ENCODE measurements around the gene PROSER2. TPM values are rescaled to one million over a fixed set of nuclear protein-coding genes. Genes with fewer than 3 reads are reported as not detected.

Gene PROSER2
- total and polyA plus RNA-seq, 2 donors (not counting 3 experiments of a cell fraction or from before 2014, with no cell fraction given) = 5.9 to 22.6 TPM

DNA sequence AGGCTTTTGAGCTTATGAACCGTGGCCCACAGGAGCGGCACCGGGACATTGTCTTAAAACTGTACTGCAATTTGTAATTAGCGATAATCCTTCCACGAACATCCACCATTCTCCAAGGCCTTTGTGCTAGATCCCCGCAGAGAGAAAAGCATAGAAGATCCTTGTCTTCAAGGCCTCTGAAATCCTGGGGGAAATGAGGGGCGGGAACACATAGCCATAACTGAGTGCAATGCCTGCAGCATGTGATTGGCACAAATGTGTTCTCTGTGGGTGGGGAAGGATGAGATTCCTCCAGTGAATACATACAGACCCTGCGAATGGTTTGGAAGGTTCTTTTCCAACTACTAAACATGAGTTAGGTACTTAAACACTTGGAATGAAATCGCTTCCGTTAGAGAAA, 25.9 kb upstream of the PROSER2 start:
- POLR2A ChIA-PET = interaction anchor here (3.6 kb wide), 1 partner anchor 16 kb away, joined by 12 read pairs; no protein-coding TSS in a partner anchor
- no peak overlapping the region for H2AFZ ChIP-seq (ENCODE audit: low read depth, low read length)
- no peaks in the 10 kb centered on the region for H3K79me2 ChIP-seq (ENCODE audit: control insufficient read depth, insufficient read depth, low read length)
- no peak overlapping the region for H3K4me2 ChIP-seq (ENCODE audit: insufficient read depth, low read length)
- no peaks in the 10 kb centered on the region for H3K27me3 ChIP-seq (ENCODE audit: control insufficient read depth in 2 of 2, insufficient read depth in 2 of 2, low read length in 2 of 2)
- H3K4me3 ChIP-seq (replicated peaks in 1 of 3; ENCODE audit: insufficient read depth in 1 of 3, low read depth in 1 of 3, low read length in 3 of 3) = no peak overlapping the region
- no peaks in the 10 kb centered on the region for H3K9me1 ChIP-seq (replicated peaks; ENCODE audit: control insufficient read depth, extremely low read depth, insufficient read depth, low read length)
- TF ChIP-seq, protein P1, sequence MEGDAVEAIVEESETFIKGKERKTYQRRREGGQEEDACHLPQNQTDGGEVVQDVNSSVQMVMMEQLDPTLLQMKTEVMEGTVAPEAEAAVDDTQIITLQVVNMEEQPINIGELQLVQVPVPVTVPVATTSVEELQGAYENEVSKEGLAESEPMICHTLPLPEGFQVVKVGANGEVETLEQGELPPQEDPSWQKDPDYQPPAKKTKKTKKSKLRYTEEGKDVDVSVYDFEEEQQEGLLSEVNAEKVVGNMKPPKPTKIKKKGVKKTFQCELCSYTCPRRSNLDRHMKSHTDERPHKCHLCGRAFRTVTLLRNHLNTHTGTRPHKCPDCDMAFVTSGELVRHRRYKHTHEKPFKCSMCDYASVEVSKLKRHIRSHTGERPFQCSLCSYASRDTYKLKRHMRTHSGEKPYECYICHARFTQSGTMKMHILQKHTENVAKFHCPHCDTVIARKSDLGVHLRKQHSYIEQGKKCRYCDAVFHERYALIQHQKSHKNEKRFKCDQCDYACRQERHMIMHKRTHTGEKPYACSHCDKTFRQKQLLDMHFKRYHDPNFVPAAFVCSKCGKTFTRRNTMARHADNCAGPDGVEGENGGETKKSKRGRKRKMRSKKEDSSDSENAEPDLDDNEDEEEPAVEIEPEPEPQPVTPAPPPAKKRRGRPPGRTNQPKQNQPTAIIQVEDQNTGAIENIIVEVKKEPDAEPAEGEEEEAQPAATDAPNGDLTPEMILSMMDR (IDR thresholded peaks at IDR 0.05; ENCODE audit: extremely low read depth in 1 of 2, insufficient read depth in 1 of 2, low read depth in 1 of 2, low read length in 2 of 2) = no peak
- TF ChIP-seq GATA2 (IDR thresholded peaks at IDR 0.05; ENCODE audit: insufficient read depth, insufficient read length, low read depth, low read length) = no peak
- no peak for TF ChIP-seq FOS (IDR thresholded peaks at IDR 0.05; ENCODE audit: borderline replicate concordance, insufficient read depth, low read length)
- no peak for TF ChIP-seq POLR2AphosphoS5 (IDR thresholded peaks at IDR 0.05; ENCODE audit: insufficient read depth, low read depth, low read length)
- no peak for TF ChIP-seq JUN (IDR thresholded peaks at IDR 0.05; ENCODE audit: borderline replicate concordance, insufficient read depth, insufficient read length, low read depth)
- TF ChIP-seq, protein P2, sequence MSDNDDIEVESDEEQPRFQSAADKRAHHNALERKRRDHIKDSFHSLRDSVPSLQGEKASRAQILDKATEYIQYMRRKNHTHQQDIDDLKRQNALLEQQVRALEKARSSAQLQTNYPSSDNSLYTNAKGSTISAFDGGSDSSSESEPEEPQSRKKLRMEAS (IDR thresholded peaks at IDR 0.05; ENCODE audit: insufficient read depth, insufficient read length) = no peak
- DNase-seq (ENCODE audit: low read depth, low spot score) (no peak), FAIRE-seq (no peak)
- no peaks in the 10 kb centered on the region for H3K36me3 ChIP-seq (ENCODE audit: control insufficient read depth in 2 of 2, extremely low read depth in 1 of 2, insufficient read depth in 2 of 2, low read length in 2 of 2)
- no peaks in the 10 kb centered on the region for H3K9me3 ChIP-seq (replicated peaks; ENCODE audit: control insufficient read depth, insufficient read depth, low read length)
- no TSS peak for BruUV-seq (replicated peaks)
- H4K20me1 ChIP-seq (replicated peaks; ENCODE audit: control insufficient read depth, extremely low read depth, insufficient read depth, low read length) = no peaks in the 10 kb centered on the region
- H3K4me1 ChIP-seq (ENCODE audit: control insufficient read depth, extremely low read depth, insufficient read depth, low read length) = peaks cover 22% of the 10 kb centered on the region
- dilution Hi-C loops (cut with MboI; ENCODE audit: extremely low pct_ligation_motif_present, low sequenced_read_pairs) (no loop called here), intact Hi-C loops (cut with micrococcal nuclease) (loop anchor here (5.0 to 10.0 kb wide), 2 partner anchors 75 to 398 kb away; partner anchors contain the start of genes CDC123 and NUDT5)
- H3K9ac ChIP-seq (replicated peaks; ENCODE audit: extremely low read depth, insufficient read depth, low read length) = no peak overlapping the region
- H3K27ac ChIP-seq (ENCODE audit: insufficient read depth, low read depth, low read length) = no peak overlapping the region
- CTCF ChIA-PET = interaction anchor here (1.1 to 4.2 kb wide), 5 partner anchors 15 to 189 kb away, joined by 4 to 47 read pairs (median 14); no protein-coding TSS in a partner anchor
